Measurements from ENCODE around the gene SLC25A18.

- TF ChIP-seq EZH2 (IDR thresholded peaks at IDR 0.05) (no peak), FOXP2 (optimal IDR thresholded peaks at IDR 0.05; ENCODE audit: control extremely low read depth, extremely low read length, insufficient read depth) (no peak), POLR2AphosphoS5 (IDR thresholded peaks at IDR 0.05; ENCODE audit: borderline replicate concordance, low read depth, low read length) (no peak)
These were observed 71.4 kb downstream of the SLC25A18 start for GRCh38 chr22:17634696-17635095.
